SK-N-SH (cell line): ENCODE measurements around the gene RAB40C. TPM values are rescaled to one million over a fixed set of nuclear protein-coding genes. Genes with fewer than 3 reads are reported as not detected.

Experiments used
- CTCF ChIA-PET: fragments of 300-600, 350-600 bp; formaldehyde crosslinking; extraction: SDS; loops from one replicate; lab custom pipeline; 2021; lab: Yijun Ruan, JAX
- POLR2A ChIA-PET: fragments of 350-600 bp; sonication (Branson Sonifier 250); formaldehyde crosslinking; extraction: SDS; loops from one replicate; lab custom pipeline; 2020; ENCODE audit warnings: antibody characterized with exemption, inconsistent platforms; lab: Yijun Ruan, JAX
- DNase-seq: peaks from one replicate; pipeline ENCODE4 v3.0.0; 2012
- H2AFZ ChIP-seq: fragments of 200-600 bp; sonication (generic); 2 replicates; pipeline ENCODE4 v1.8.1; 2016; ENCODE audit warnings: antibody characterized with exemption, mild to moderate bottlenecking, low read depth
- H3F3A ChIP-seq: fragments of 200-600 bp; sonication (generic); replicated peaks from 2 replicates; pipeline ENCODE3; 2016; ENCODE audit warnings: antibody characterized with exemption, mild to moderate bottlenecking; ENCODE audit not compliant: insufficient read depth
- H3K27ac ChIP-seq, 2 experiments: fragments of 200-500 bp in 1 of 2; fragments of 200-600 bp in 1 of 2; sonication (Bioruptor generic) in 1 of 2; sonication (generic), shearing (Covaris generic) in 1 of 2; 2 replicates each; pipeline versions ENCODE4 v1.5.1 to v1.6.1; 2014 to 2016; ENCODE audit warnings: low read depth in 2 of 2, inconsistent platforms in 1 of 2, low read length in 1 of 2, mild to moderate bottlenecking in 1 of 2, mixed read lengths in 1 of 2
- H3K27me3 ChIP-seq: fragments of 200-600 bp; sonication (generic), shearing (Covaris generic); 2 replicates; pipeline ENCODE4 v1.6.1; 2016; ENCODE audit warnings: mixed run types; ENCODE audit not compliant: insufficient read depth
- H3K36me3 ChIP-seq, 2 experiments: fragments of 200-500 bp in 1 of 2; fragments of 200-600 bp in 1 of 2; sonication (Bioruptor generic) in 1 of 2; sonication (generic) in 1 of 2; replicated peaks in 1 of 2; 2 replicates each; pipeline versions ENCODE3 to v1.5.1; 2014 to 2016; ENCODE audit warnings: low read length in 1 of 2, mild to moderate bottlenecking in 1 of 2; ENCODE audit not compliant: insufficient read depth in 2 of 2, control insufficient read depth in 1 of 2
- H3K4me1 ChIP-seq, 2 experiments: fragments of 200-500 bp in 1 of 2; fragments of 200-600 bp in 1 of 2; sonication (Bioruptor generic) in 1 of 2; sonication (generic), shearing (Covaris generic) in 1 of 2; 2 replicates each; pipeline versions ENCODE4 v1.5.1 to v1.6.1; 2014 to 2016; ENCODE audit warnings: low read depth in 1 of 2, low read length in 1 of 2, mixed run types in 1 of 2; ENCODE audit not compliant: insufficient read depth in 2 of 2, control insufficient read depth in 1 of 2
- H3K4me2 ChIP-seq: fragments of 200-600 bp; sonication (generic), shearing (Covaris generic); 2 replicates; pipeline ENCODE4 v1.6.1; 2017; ENCODE audit warnings: mixed run types
- H3K4me3 ChIP-seq, 2 experiments: fragments of 200-500 bp in 1 of 2; fragments of 200-600 bp in 1 of 2; sonication (Bioruptor generic) in 1 of 2; sonication (generic), shearing (Covaris generic) in 1 of 2; 2 replicates each; pipeline versions ENCODE4 v1.5.1 to v1.8.1; 2014 to 2016; ENCODE audit warnings: low read depth in 2 of 2, inconsistent platforms in 1 of 2, low read length in 1 of 2, mild to moderate bottlenecking in 1 of 2, mixed read lengths in 1 of 2, moderate library complexity in 1 of 2
- H3K79me2 ChIP-seq: fragments of 200-600 bp; sonication (generic); 2 replicates; pipeline ENCODE4 v1.8.1; 2017; ENCODE audit warnings: mild to moderate bottlenecking; ENCODE audit not compliant: insufficient read depth
- H3K9ac ChIP-seq: fragments of 200-600 bp; sonication (generic); 2 replicates; pipeline ENCODE4 v1.6.1; 2017; ENCODE audit warnings: mixed run types
- H3K9me2 ChIP-seq: fragments of 200-600 bp; sonication (generic); 2 replicates; pipeline ENCODE4 v1.6.1; 2017; ENCODE audit warnings: mixed run types
- H3K9me3 ChIP-seq: fragments of 200-600 bp; sonication (generic); 2 replicates; pipeline ENCODE4 v1.6.1; 2017; ENCODE audit warnings: mixed run types, mild to moderate bottlenecking, moderate library complexity
- H4K20me1 ChIP-seq: fragments of 200-600 bp; sonication (generic); 2 replicates; pipeline ENCODE4 v1.6.1; 2017; ENCODE audit warnings: mild to moderate bottlenecking, mixed run types; ENCODE audit not compliant: insufficient read depth
- CHD2 ChIP-seq: fragments of 150-350 bp; IDR thresholded peaks from 2 replicates; pipeline ENCODE4 v1.6.1; 2018; ENCODE audit warnings: low read length; ENCODE audit not compliant: partially characterized antibody
- EP300 ChIP-seq, 2 experiments: IDR thresholded peaks; 2 replicates each; pipeline versions ENCODE4 v1.4.0 to v1.6.1; 2012; ENCODE audit warnings: borderline replicate concordance in 1 of 2, low read depth in 1 of 2, low read length in 1 of 2
- EZH2phosphoT487 ChIP-seq: fragments of 200-600 bp; sonication (generic); IDR thresholded peaks from 2 replicates; pipeline ENCODE4 v1.6.1; 2017; ENCODE audit warnings: low read depth, mixed run types, mild to moderate bottlenecking, antibody characterized with exemption, moderate library complexity, borderline replicate concordance
- FOSL2 ChIP-seq: IDR thresholded peaks from 2 replicates; pipeline ENCODE4 v1.4.0; 2012; ENCODE audit warnings: low read depth, mild to moderate bottlenecking, moderate library complexity, borderline replicate concordance
- FOXJ3 ChIP-seq: sonication (generic); formaldehyde crosslinking; IDR thresholded peaks from 2 replicates; pipeline ENCODE4 v1.5.1; 2020; ENCODE audit warnings: mild to moderate bottlenecking, missing genetic modification reagents
- FOXM1 ChIP-seq: IDR thresholded peaks from 2 replicates; pipeline ENCODE4 v1.4.0; 2012; ENCODE audit warnings: low read depth, mild to moderate bottlenecking
- GATA2 ChIP-seq: sonication (generic); formaldehyde crosslinking; IDR thresholded peaks from 2 replicates; pipeline ENCODE4 v1.5.0; 2020; ENCODE audit warnings: mild to moderate bottlenecking, missing genetic modification reagents
- JUND ChIP-seq: IDR thresholded peaks from 2 replicates; pipeline ENCODE4 v1.4.0; 2012
- NRF1 ChIP-seq: IDR thresholded peaks from 2 replicates; pipeline ENCODE4 v1.6.1; 2012; ENCODE audit warnings: low read depth, mild to moderate bottlenecking, low read length
- POLR2AphosphoS5 ChIP-seq: IDR thresholded peaks from 2 replicates; pipeline ENCODE4 v1.6.1; 2012; ENCODE audit warnings: low read depth, low read length
- RFX5 ChIP-seq: IDR thresholded peaks from 2 replicates; pipeline ENCODE4 v1.6.1; 2012; ENCODE audit warnings: mild to moderate bottlenecking, improper control_type of control experiment, low read length
- SIN3A ChIP-seq: IDR thresholded peaks from 2 replicates; pipeline ENCODE4 v1.6.1; 2012; ENCODE audit warnings: low read depth, mild to moderate bottlenecking, low read length, moderate library complexity, borderline replicate concordance
- TAF1 ChIP-seq: IDR thresholded peaks from 2 replicates; pipeline ENCODE4 v1.6.1; 2012; ENCODE audit warnings: low read depth, mild to moderate bottlenecking, low read length, moderate library complexity, borderline replicate concordance
- TEAD4 ChIP-seq: IDR thresholded peaks from 2 replicates; pipeline ENCODE4 v1.4.0; 2012; ENCODE audit warnings: mild to moderate bottlenecking, borderline replicate concordance; ENCODE audit not compliant: insufficient read depth
- USF1 ChIP-seq: IDR thresholded peaks from 2 replicates; pipeline ENCODE4 v1.4.0; 2012; ENCODE audit warnings: low read depth, borderline replicate concordance
- USF2 ChIP-seq: fragments of 150-350 bp; IDR thresholded peaks from 2 replicates; pipeline ENCODE4 v1.6.1; 2017; ENCODE audit warnings: antibody characterized with exemption, low read length, low read depth, borderline replicate concordance
- YY1 ChIP-seq: IDR thresholded peaks from 2 replicates; pipeline ENCODE4 v1.4.0; 2012; ENCODE audit warnings: low read depth, mild to moderate bottlenecking
- WGBS: methylation state at CpG from one replicate; pipeline ENCODE4 v1.1.6; 2017; ENCODE audit warnings: low lambda C conversion rate; 5-methylcytosine and 5-hydroxymethylcytosine counted together
- polyA plus RNA-seq, 3 experiments: library from polyadenylated mRNA; depleted of rRNA; stranded (reverse); fragments of >200 nt; gene quantifications; 2 replicates each; pipeline ENCODE4 v1.2.3, GENCODE V29; 2012
- TF ChIP-seq, protein P1 (sequence below): IDR thresholded peaks from 2 replicates; pipeline ENCODE4 v1.4.0; 2012; ENCODE audit warnings: low read depth
- TF ChIP-seq, protein P2 (sequence below): fragments of 200-600 bp; sonication (generic); IDR thresholded peaks from 2 replicates; pipeline ENCODE4 v1.6.1; 2017; ENCODE audit warnings: antibody characterized with exemption, mild to moderate bottlenecking, moderate library complexity

Gene RAB40C
- polyA plus RNA-seq, 1 of the 3 experiments (the other 2 are of a cell fraction), result 13.0 TPM

DNA sequence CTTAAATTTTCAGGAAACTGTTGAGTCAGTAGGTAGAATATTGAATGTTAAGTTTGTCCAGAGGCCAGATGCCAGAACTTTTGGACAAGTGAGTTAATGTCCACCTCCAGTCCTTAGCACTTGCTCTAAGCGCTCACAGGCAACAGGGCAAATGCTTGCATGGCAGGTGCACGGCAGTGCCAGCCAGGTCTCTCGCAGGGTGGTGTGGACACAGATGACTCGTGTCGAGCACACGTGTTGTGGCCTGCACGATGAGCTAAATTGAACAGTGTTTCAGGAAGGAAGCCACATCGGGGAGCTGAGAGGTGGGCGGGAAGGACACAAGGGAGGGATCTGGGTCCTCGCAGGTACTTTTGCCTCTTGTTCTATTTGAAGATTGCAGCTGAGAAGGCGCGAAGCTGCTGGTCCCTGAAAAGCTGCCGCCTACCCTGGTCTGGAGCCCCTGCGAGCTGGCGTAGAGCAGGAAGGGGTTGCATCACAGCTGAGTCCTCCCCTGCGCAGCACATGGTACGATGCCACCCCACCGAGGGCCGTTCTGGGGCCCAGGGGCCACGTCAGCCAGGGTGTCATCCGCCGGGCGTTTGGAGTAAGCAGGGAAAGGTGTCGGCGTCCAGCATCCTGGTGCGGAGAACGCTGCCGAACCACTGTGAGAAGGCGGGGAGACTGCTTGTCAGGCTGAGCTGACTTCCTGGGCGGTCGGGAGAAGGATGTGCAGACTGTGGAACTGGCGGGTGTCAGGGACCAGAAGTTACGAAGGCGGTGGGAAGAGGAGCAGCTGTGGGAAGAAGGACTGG, 6.3 kb downstream of the RAB40C start:
- no peaks in the 10 kb centered on the region for H3K9me3 ChIP-seq
- no peak overlapping the region for H3K27ac ChIP-seq
- peaks cover 67% of the 10 kb centered on the region for H3K79me2 ChIP-seq
- peaks cover 47% of the 10 kb centered on the region for H4K20me1 ChIP-seq
- H2AFZ ChIP-seq, result no peak overlapping the region
- peaks cover 0 to 5% of the 10 kb centered on the region in 2 experiments; a peak in 1 of 4 replicates for H3K4me1 ChIP-seq
- no peak for DNase-seq
- no peak overlapping the region for H3K4me3 ChIP-seq
- TF ChIP-seq POLR2AphosphoS5 (no peak), JUND (no peak), FOXM1 (no peak), USF1 (no peak), EZH2phosphoT487 (no peak)
- TF ChIP-seq, protein P1, sequence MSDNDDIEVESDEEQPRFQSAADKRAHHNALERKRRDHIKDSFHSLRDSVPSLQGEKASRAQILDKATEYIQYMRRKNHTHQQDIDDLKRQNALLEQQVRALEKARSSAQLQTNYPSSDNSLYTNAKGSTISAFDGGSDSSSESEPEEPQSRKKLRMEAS, result no peak
- no peak overlapping the region for H3K4me2 ChIP-seq
- ChIA-PET CTCF (interaction anchor here (0.9 kb wide), 1 partner anchor 28 kb away, joined by 3 read pairs; no protein-coding TSS in a partner anchor), POLR2A (interaction anchor here (0.9 kb wide), 1 partner anchor 70 kb away, joined by 4 read pairs; no protein-coding TSS in a partner anchor)
- peaks cover 5% of the 10 kb centered on the region for H3F3A ChIP-seq
- H3K36me3 ChIP-seq, result peaks cover 0 to 2% of the 10 kb centered on the region in 2 experiments
- no peaks in the 10 kb centered on the region for H3K27me3 ChIP-seq
- 96% methylated on average over 34 of the region's 34 CpGs for WGBS
- no peak overlapping the region for H3K9ac ChIP-seq
- H3K9me2 ChIP-seq, result no peaks in the 10 kb centered on the region

DNA sequence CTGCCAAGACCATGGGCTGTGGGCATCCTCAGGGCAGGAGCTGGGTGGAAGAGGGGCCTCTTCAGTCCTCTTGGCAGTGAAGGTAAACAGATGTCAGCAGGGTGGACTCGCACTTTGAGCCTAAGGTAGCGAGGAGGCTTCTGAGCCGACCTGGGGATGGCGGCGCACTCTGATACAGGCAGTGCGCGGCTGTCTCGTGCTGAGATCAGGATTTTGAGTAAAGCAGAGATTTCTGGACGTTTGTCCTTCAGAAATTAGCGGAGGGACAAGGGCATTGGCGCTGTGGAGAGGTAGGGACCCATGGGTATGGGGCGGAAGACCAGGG, 6.8 kb downstream of the RAB40C start:
- peaks cover 0 to 6% of the 10 kb centered on the region in 2 experiments; a peak in 1 of 4 replicates for H3K4me1 ChIP-seq
- no peaks in the 10 kb centered on the region for H3K27me3 ChIP-seq
- TF ChIP-seq GATA2 (CRISPR knock-in tag) (no peak), USF1 (no peak), TEAD4 (no peak), EP300 (IDR thresholded peaks at IDR 0.05; ENCODE audit: borderline replicate concordance in 1 of 2, low read depth in 1 of 2, low read length in 1 of 2) (no peak), FOXM1 (no peak), YY1 (no peak), CHD2 (no peak), FOXJ3 (CRISPR knock-in tag) (no peak), USF2 (no peak), SIN3A (no peak), FOSL2 (no peak), TAF1 (no peak), POLR2AphosphoS5 (no peak), NRF1 (no peak), RFX5 (no peak)
- TF ChIP-seq, protein P2, sequence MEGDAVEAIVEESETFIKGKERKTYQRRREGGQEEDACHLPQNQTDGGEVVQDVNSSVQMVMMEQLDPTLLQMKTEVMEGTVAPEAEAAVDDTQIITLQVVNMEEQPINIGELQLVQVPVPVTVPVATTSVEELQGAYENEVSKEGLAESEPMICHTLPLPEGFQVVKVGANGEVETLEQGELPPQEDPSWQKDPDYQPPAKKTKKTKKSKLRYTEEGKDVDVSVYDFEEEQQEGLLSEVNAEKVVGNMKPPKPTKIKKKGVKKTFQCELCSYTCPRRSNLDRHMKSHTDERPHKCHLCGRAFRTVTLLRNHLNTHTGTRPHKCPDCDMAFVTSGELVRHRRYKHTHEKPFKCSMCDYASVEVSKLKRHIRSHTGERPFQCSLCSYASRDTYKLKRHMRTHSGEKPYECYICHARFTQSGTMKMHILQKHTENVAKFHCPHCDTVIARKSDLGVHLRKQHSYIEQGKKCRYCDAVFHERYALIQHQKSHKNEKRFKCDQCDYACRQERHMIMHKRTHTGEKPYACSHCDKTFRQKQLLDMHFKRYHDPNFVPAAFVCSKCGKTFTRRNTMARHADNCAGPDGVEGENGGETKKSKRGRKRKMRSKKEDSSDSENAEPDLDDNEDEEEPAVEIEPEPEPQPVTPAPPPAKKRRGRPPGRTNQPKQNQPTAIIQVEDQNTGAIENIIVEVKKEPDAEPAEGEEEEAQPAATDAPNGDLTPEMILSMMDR, result no peak
- no peak overlapping the region for H3K27ac ChIP-seq
- peaks cover 42% of the 10 kb centered on the region for H4K20me1 ChIP-seq
- H3K4me2 ChIP-seq, result no peak overlapping the region
- no peaks in the 10 kb centered on the region for H3K9me3 ChIP-seq
- no peaks in the 10 kb centered on the region for H3K9me2 ChIP-seq
- no peak overlapping the region for H2AFZ ChIP-seq
- ChIA-PET CTCF (no interaction called here), POLR2A (no interaction called here)
- peaks cover 5% of the 10 kb centered on the region for H3F3A ChIP-seq
- H3K79me2 ChIP-seq, result peaks cover 65% of the 10 kb centered on the region
- no peak overlapping the region for H3K9ac ChIP-seq
- no peak for DNase-seq
- H3K36me3 ChIP-seq, result peaks cover 0 to 2% of the 10 kb centered on the region in 2 experiments
- WGBS, result 95% methylated on average over 12 of the region's 12 CpGs
- H3K4me3 ChIP-seq, result no peak overlapping the region
